ENCODE results near the gene EXO1. TPM values are rescaled to one million over a fixed set of nuclear protein-coding genes. Genes with fewer than 3 reads are reported as not detected.

Gene EXO1
- total and polyA plus RNA-seq, 9 of the 15 experiments (the other 6 are each of a cell fraction or from before 2014, with no cell fraction given) = 36.0 to 125 (median 83.9) TPM

DNA sequence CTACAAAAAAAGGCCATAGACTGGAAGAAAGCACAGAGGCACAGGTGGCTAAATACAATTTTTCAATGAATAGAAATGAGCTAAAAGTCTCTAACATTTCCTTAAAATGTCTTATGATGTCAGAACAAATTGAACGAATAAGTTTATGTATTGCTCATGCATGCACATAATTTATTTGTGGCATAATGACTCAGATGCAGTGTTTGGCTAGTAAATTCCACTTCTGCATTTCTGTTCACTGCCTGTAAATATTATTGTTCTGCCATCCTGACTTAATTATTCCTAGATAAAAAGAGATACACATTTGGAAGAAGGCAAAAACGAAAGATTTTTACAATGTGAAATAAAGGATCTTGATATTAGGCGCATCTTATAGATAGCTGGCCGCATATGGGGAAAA, 26.6 kb upstream of the EXO1 start:
- H3K4me3 ChIP-seq = no peak overlapping the region
- H3K79me2 ChIP-seq (ENCODE audit: control insufficient read depth, insufficient read depth, low read length) = no peaks in the 10 kb centered on the region
- no peaks in the 10 kb centered on the region for H3K36me3 ChIP-seq (ENCODE audit: control insufficient read depth, insufficient read depth, low read length)
- DNase-seq (ENCODE audit: extremely low read depth in 1 of 4, low spot score in 3 of 4) = no peak
- no peak overlapping the region for H3K9ac ChIP-seq (ENCODE audit: insufficient read depth in 1 of 2, low read depth in 2 of 2, low read length in 2 of 2)
- ChIA-PET CTCF (ENCODE audit: low intra/inter-chr PET ratio) (no interaction called here), POLR2A (no interaction called here)
- 57% methylated on average over 4 of the region's 4 CpGs for WGBS (ENCODE audit: insufficient coverage, low coverage, missing lambda C conversion rate)
- no TSS peak for BruUV-seq (replicated peaks)
- no peak for FAIRE-seq
- H3K4me1 ChIP-seq (replicated peaks in 1 of 2; ENCODE audit: control insufficient read depth in 2 of 2, insufficient read depth in 2 of 2, low read length in 2 of 2) = peaks cover 0 to 11% of the 10 kb centered on the region in 2 experiments; a peak in 1 of 5 replicates
- H4K20me1 ChIP-seq (replicated peaks; ENCODE audit: control insufficient read depth, insufficient read depth, low read length) = no peaks in the 10 kb centered on the region
- H3K9me1 ChIP-seq (ENCODE audit: control insufficient read depth, insufficient read depth, low read length) = no peaks in the 10 kb centered on the region
- no peaks in the 10 kb centered on the region for H3K27me3 ChIP-seq (ENCODE audit: control insufficient read depth in 2 of 2, insufficient read depth in 2 of 2, low read length in 2 of 2)
- H3K4me2 ChIP-seq (ENCODE audit: insufficient read depth, low read length) = no peak overlapping the region
- H3K27ac ChIP-seq (ENCODE audit: extremely low read depth, low read depth, low read length) = no peak overlapping the region
- in situ Hi-C loops (cut with MboI) = no loop called here
- ATAC-seq = no peak
- no peak for TF ChIP-seq RNF2 (IDR thresholded peaks at IDR 0.05)
- no peak for TF ChIP-seq DMBX1 (CRISPR knock-in tag; IDR thresholded peaks at IDR 0.05; ENCODE audit: borderline replicate concordance)
- TF ChIP-seq, protein P1, sequence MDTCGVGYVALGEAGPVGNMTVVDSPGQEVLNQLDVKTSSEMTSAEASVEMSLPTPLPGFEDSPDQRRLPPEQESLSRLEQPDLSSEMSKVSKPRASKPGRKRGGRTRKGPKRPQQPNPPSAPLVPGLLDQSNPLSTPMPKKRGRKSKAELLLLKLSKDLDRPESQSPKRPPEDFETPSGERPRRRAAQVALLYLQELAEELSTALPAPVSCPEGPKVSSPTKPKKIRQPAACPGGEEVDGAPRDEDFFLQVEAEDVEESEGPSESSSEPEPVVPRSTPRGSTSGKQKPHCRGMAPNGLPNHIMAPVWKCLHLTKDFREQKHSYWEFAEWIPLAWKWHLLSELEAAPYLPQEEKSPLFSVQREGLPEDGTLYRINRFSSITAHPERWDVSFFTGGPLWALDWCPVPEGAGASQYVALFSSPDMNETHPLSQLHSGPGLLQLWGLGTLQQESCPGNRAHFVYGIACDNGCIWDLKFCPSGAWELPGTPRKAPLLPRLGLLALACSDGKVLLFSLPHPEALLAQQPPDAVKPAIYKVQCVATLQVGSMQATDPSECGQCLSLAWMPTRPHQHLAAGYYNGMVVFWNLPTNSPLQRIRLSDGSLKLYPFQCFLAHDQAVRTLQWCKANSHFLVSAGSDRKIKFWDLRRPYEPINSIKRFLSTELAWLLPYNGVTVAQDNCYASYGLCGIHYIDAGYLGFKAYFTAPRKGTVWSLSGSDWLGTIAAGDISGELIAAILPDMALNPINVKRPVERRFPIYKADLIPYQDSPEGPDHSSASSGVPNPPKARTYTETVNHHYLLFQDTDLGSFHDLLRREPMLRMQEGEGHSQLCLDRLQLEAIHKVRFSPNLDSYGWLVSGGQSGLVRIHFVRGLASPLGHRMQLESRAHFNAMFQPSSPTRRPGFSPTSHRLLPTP (IDR thresholded peaks at IDR 0.05; ENCODE audit: borderline replicate concordance, extremely low read depth, insufficient read length) = no peak
- 0 out of 2 replicates have a peak, but pooled peaks have one; percentile 19 for TF ChIP-seq SPI1 (IDR thresholded peaks at IDR 0.05; ENCODE audit: borderline replicate concordance, low read depth, low read length)
- TF ChIP-seq CTBP1 (IDR thresholded peaks at IDR 0.05; ENCODE audit: borderline replicate concordance) = no peak
- no peak for TF ChIP-seq FOS (IDR thresholded peaks at IDR 0.05; ENCODE audit: extremely low read depth, insufficient read length)
- TF ChIP-seq, protein P2, sequence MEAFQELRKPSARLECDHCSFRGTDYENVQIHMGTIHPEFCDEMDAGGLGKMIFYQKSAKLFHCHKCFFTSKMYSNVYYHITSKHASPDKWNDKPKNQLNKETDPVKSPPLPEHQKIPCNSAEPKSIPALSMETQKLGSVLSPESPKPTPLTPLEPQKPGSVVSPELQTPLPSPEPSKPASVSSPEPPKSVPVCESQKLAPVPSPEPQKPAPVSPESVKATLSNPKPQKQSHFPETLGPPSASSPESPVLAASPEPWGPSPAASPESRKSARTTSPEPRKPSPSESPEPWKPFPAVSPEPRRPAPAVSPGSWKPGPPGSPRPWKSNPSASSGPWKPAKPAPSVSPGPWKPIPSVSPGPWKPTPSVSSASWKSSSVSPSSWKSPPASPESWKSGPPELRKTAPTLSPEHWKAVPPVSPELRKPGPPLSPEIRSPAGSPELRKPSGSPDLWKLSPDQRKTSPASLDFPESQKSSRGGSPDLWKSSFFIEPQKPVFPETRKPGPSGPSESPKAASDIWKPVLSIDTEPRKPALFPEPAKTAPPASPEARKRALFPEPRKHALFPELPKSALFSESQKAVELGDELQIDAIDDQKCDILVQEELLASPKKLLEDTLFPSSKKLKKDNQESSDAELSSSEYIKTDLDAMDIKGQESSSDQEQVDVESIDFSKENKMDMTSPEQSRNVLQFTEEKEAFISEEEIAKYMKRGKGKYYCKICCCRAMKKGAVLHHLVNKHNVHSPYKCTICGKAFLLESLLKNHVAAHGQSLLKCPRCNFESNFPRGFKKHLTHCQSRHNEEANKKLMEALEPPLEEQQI (IDR thresholded peaks at IDR 0.05) = no peak
- H3K9me3 ChIP-seq (replicated peaks; ENCODE audit: control insufficient read depth, insufficient read depth, low read depth, low read length) = 0 out of 2 replicates have a peak, but pooled peaks cover 2% of the 10 kb centered on the region
- no peak overlapping the region for H2AFZ ChIP-seq (ENCODE audit: low read depth, low read length)
- intact Hi-C loops (cut with micrococcal nuclease) = no loop called here
